ENCODE data around the gene PTPRG.

GRCh38 chr3:62022312-62022711 is 460.9 kb downstream of the PTPRG start:
- no peak for TF ChIP-seq POLR2A (IDR thresholded peaks at IDR 0.05)
- TF ChIP-seq EP300 (IDR thresholded peaks at IDR 0.05): no peak
- no peak for TF ChIP-seq CTCF (IDR thresholded peaks at IDR 0.05)
- no peak for TF ChIP-seq POLR2AphosphoS5 (IDR thresholded peaks at IDR 0.05)
